ENCODE data around the gene LARGE1.

LARGE1 gene

GRCh38 chr22:33654173-33654895, 265.9 kb downstream of the LARGE1 start:
- no peak for DNase-seq

GRCh38 chr22:33653532-33654063, 266.7 kb downstream of the LARGE1 start:
- no peak for DNase-seq

GRCh38 chr22:33652615-33653014, 267.7 kb downstream of the LARGE1 start:
- DNase-seq = no peak

GRCh38 chr22:33650244-33650643, 270.0 kb downstream of the LARGE1 start:
- no peak for DNase-seq

- no peak for DNase-seq
Observed at GRCh38 chr22:33648478-33648877, 271.8 kb downstream of the LARGE1 start.

GRCh38 chr22:33640900-33641299, 279.4 kb downstream of the LARGE1 start:
- DNase-seq = no peak

GRCh38 chr22:33639588-33640254, 280.6 kb downstream of the LARGE1 start:
- no peak for DNase-seq

GRCh38 chr22:33635766-33636165, 284.5 kb downstream of the LARGE1 start:
- DNase-seq = no peak

- DNase-seq = no peak
Observed at GRCh38 chr22:33631777-33632176, 288.5 kb downstream of the LARGE1 start.

GRCh38 chr22:33625959-33626358, 294.3 kb downstream of the LARGE1 start:
- no peak for DNase-seq

- no peak for DNase-seq
Observed at GRCh38 chr22:33620085-33620484, 300.2 kb downstream of the LARGE1 start.

GRCh38 chr22:33606504-33606903, 313.8 kb downstream of the LARGE1 start:
- DNase-seq = no peak

- no peak for DNase-seq
Observed at GRCh38 chr22:33605666-33606065, 314.6 kb downstream of the LARGE1 start.

GRCh38 chr22:33605221-33605620, 315.1 kb downstream of the LARGE1 start:
- no peak for DNase-seq

- DNase-seq = no peak
Observed at GRCh38 chr22:33601062-33601461, 319.2 kb downstream of the LARGE1 start.

- no peak for DNase-seq
Observed at GRCh38 chr22:33600595-33600994, 319.7 kb downstream of the LARGE1 start.

GRCh38 chr22:33600113-33600512, 320.2 kb downstream of the LARGE1 start:
- DNase-seq = no peak

- DNase-seq = no peak
Observed at GRCh38 chr22:33599596-33599995, 320.7 kb downstream of the LARGE1 start.

GRCh38 chr22:33598821-33599220, 321.5 kb downstream of the LARGE1 start:
- DNase-seq = no peak

- DNase-seq = no peak
Observed at GRCh38 chr22:33597274-33597985, 322.8 kb downstream of the LARGE1 start.

GRCh38 chr22:33593818-33594217, 326.5 kb downstream of the LARGE1 start:
- DNase-seq = no peak

- DNase-seq = no peak
Observed at GRCh38 chr22:33591946-33592345, 328.3 kb downstream of the LARGE1 start.

GRCh38 chr22:33589297-33589696, 331.0 kb downstream of the LARGE1 start:
- DNase-seq = no peak

- no peak for DNase-seq
Observed at GRCh38 chr22:33588860-33589259, 331.4 kb downstream of the LARGE1 start.

All from activated gamma-delta T cell treated with Interleukin-2 at 50 U/mL for 16 hours (primary cell).